Tracheal epithelial cell (primary cell): ENCODE data around the gene GYS2. TPM values are rescaled to one million over a fixed set of nuclear protein-coding genes. Genes with fewer than 3 reads are reported as not detected.

Experiments
- total RNA-seq: library from RNA; depleted of rRNA; stranded (reverse); fragments of >200 nt; gene quantifications from 2 replicates; pipeline ENCODE4 v1.2.1, GENCODE V29; 2014

GYS2 gene
- not detected in 2 replicates for total RNA-seq

DNA sequence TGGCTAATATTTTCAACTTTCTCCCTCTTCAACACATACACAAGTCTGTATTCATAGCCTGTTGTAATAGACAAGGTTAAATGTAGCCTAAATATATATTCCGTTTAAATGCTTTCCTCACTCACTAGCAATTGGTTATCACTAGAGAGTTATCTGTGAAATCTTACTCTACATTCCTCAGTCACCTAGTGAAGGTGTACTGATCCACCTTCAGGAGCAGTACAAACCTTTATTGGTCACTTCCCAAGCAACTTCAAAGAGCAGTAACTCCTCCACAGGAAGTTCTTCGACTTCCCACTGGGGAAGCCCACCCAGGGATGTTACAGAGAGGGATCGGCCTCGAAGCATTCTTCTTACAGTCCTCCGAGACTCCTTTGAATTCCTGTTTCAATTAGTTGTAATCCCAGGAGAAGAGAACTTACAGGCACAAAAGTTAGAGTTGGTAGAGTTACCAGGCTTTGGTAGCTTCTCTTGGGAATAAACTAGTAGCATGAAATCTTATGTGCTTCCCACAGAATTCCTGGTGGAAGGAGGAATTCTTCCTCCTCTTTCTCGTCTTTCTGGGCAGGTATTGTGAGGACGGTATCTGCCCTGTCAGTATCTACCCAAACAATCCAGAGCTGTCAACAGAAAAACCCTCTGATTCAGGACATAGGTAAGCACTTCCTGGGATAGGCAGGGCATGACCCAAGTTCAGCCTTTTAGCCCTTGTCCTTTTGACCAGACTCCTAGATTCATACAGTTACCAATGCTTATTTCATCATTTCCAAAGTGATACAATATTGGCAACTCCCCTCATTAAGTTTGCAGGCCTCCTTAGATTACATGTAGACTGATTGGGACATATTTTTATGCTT is at the start of gene GYS2:
Gene GYS2, minus strand, starts transcription at position 603 of the 857 bp plus-strand sequence. Its CDS starts 255 bp downstream, at position 348.

GRCh38 chr12:21526053-21526452 is 78.6 kb downstream of the GYS2 start, which contains the start of gene SPX:
Gene SPX, plus strand, starts transcription at chr12:21526296. Its CDS starts 177 bp downstream, at chr12:21526473.

GRCh38 chr12:21501258-21502163 is 103.1 kb downstream of the GYS2 start, which contains the start of the genes GOLT1B and RECQL:
Gene GOLT1B, plus strand, starts transcription at chr12:21501789. Its CDS starts 135 bp downstream, at chr12:21501924.
Gene RECQL, minus strand, starts transcription at chr12:21501635. Its CDS starts 2,065 bp downstream, at chr12:21499570.

Other genes with a start within 250 kb of the GYS2 start
- gene IAPP, start 231.9 kb downstream of the GYS2 start, total RNA-seq: not detected in 2 replicates
- gene PYROXD1, start 167.2 kb downstream of the GYS2 start, total RNA-seq: 16.6 and 17.3 TPM in 2 replicates
- 26.6 and 68.7 TPM in 2 replicates for gene RECQL, start 103.2 kb downstream of the GYS2 start, total RNA-seq
- gene GOLT1B, start 103.1 kb downstream of the GYS2 start, total RNA-seq: 39.9 and 51.6 TPM in 2 replicates
- gene SPX, start 78.6 kb downstream of the GYS2 start, total RNA-seq: 4.6 and 9.4 TPM in 2 replicates
- 654 and 913 TPM in 2 replicates for gene LDHB, start 53.0 kb upstream of the GYS2 start, total RNA-seq
- 0.48 TPM in 1 of 2 replicates, not detected in the other for gene KCNJ8, start 169.9 kb upstream of the GYS2 start, total RNA-seq